ENCODE results near the gene RANBP10.

GRCh38 chr16:67748834-67749233 lies 57.5 kb downstream of the RANBP10 start:
- TF ChIP-seq CTCF (conservative IDR thresholded peaks at IDR 0.05; ENCODE audit: low read length) (no peak), EZH2phosphoT487 (IDR thresholded peaks at IDR 0.05; ENCODE audit: borderline replicate concordance) (no peak)

Data from Loucy (cell line).